Skin epidermis (tissue), 12 donors: ENCODE measurements around the gene LRRC1.

Experiments
- H3K27ac ChIP-seq, 21 experiments: fragments of 200-600 bp; sonication (generic) in 11 of 21; one replicate each; pipeline ENCODE4 v1.5.0; 2020; ENCODE audit warnings: mild to moderate bottlenecking in 3 of 21, inconsistent platforms in 2 of 21, moderate library complexity in 2 of 21
- H3K4me3 ChIP-seq, 7 experiments: fragments of 200-600 bp; sonication (generic) in 2 of 7; one replicate each; pipeline ENCODE4 v1.5.0; 2020; ENCODE audit warnings: inconsistent platforms in 2 of 7, mild to moderate bottlenecking in 2 of 7, moderate library complexity in 1 of 7

Gene LRRC1

GRCh38 chr6:53916804-53917463 is 122.1 kb downstream of the LRRC1 start:
- no peak overlapping the region for H3K27ac ChIP-seq

DNA sequence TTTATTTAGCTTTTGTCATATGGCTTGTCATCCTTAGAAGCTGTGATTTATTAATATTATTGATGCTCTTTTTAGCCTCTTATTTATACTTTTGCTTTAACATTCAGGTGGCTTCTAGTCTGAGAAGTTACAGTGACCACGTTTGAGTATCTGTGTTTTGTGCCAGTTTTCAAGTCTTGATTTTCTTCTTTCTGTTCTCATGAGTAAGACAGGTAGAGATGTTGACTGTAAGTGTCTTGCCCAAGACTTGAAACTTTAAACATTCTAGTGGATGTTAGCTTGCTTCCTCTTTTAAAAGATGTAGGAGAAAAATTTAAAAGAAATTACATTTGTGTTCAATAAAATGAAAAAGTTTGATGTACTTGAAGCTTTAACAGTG is 122.6 kb downstream of the LRRC1 start:
- H3K4me3 ChIP-seq, result no peak overlapping the region
- H3K27ac ChIP-seq, result no peak overlapping the region

More at GRCh38 chr6:53916804-53917463, 122.1 kb downstream of the LRRC1 start:
- no peak overlapping the region for H3K4me3 ChIP-seq

DNA sequence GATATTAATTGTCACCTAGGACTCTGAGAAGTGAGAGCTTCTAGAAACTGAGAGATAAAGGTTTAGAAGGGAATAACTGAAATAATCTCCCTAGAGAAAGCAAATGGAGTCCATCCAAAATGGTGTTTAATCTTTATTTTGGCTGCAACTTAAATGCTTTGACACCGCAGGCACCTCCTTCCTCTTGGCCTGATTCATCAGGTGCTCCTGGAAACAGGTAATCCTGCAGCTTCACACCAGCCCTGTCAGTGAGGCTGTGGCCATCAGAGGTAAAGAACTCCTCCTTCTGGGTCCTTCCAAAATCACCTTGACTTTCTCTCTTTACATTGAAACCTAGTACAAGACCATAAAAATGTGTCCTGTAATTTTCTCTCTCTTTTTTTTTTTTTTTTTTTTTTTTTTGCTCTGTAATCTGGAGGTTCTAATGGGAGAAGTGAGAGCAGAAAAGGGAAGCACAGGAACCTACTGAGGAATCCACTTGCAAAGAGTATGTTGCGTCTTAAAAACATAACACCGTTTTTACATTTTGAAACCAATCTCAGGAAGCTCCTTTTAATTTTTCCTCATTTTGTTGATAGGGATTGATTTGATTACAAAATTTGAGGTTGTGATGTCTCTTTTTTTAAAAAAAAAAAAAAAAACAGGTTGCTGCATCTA is 124.2 kb downstream of the LRRC1 start:
- no peak overlapping the region for H3K4me3 ChIP-seq
- H3K27ac ChIP-seq, result peak overlapping the region in 1 of 21 experiments; percentile 61

DNA sequence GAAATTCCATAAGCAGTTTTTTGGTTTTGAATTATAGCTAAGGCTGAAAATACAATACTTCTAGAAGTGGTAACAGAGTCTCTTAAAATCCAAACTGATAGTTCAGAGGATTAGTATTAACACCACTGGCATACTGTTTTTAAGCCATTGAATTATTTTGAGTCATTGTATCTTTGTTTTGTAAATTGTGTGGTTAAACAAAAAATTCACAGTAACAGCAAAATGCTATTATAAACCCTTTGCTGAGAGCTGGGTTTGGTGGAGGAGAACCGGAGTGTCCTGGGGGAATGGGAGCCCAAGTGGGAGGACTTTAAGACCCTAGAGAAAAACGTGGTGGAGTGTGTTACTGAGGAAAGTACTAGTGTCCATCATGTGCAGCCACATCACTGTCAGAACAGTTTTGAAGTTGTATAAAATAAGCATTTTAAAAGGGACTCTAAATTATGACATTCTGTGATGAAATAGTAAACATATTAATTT is 125.1 kb downstream of the LRRC1 start:
- Histone ChIP-seq H3K27ac (peak overlapping the region in 2 of 21 experiments; percentile 22 to 61), H3K4me3 (no peak overlapping the region)

DNA sequence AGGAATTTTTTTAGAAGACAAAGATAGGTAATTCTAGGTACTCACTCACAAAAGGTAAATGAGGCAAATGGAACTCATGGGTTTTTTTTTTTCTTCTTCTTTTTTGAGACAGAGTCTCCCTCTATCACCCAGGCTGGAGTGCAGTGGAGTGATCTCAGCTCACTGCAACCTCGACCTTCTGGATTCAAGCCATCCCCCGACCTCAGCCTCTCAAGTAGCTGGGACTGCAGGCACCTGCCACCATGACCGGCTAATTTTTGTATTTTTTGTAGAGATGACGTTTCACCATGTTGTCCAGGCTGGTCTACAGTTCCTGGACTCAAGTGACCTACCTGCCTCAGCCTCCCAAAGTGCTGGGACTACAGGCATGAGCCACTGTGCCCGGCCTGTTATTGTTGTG is 126.1 kb downstream of the LRRC1 start:
- Histone ChIP-seq H3K4me3 (no peak overlapping the region), H3K27ac (no peak overlapping the region)

DNA sequence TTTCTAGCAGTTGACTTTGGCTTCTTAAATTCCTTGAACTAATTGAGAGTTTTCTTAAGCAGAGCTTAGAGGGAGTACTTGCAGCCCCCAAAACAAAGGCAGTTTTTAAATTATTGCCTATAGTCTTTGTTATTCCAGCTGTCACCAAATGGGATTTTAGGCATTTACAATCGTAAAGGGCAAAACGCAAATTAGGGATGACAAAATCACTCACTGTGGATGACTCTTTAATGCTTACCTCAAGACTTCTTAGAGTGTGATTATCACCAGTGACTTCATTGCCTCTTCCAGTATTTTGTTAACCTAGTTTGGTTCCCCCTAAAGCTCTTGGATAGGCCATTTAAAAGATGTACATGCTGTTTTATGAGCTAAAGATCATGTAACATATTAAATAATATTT is 126.8 kb downstream of the LRRC1 start:
- H3K27ac ChIP-seq, result no peak overlapping the region
- no peak overlapping the region for H3K4me3 ChIP-seq

- H3K4me3 ChIP-seq, result no peak overlapping the region
- H3K27ac ChIP-seq, result no peak overlapping the region
Measured at GRCh38 chr6:53922539-53922981, 127.8 kb downstream of the LRRC1 start.

DNA sequence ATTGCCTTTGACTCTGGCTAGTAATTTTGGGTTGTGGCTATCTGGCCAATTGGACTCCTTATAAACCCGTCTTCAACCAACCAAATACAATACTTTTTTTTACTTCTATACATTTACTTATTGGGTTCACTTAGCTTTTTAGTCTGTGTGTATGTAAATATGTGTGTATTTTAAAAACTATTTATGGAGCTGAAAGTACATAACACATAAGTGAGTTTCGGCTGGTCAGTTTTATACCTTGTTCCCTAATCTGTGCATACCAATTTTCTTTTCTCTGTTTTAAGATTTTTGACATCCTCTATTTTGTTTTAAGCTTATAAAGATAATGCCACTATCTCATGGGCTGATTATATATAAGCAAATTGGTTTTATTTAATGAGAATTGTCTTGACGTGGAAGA is 129.5 kb downstream of the LRRC1 start:
- H3K27ac ChIP-seq, result peak overlapping the region in 1 of 21 experiments; percentile 45
- no peak overlapping the region for H3K4me3 ChIP-seq

DNA sequence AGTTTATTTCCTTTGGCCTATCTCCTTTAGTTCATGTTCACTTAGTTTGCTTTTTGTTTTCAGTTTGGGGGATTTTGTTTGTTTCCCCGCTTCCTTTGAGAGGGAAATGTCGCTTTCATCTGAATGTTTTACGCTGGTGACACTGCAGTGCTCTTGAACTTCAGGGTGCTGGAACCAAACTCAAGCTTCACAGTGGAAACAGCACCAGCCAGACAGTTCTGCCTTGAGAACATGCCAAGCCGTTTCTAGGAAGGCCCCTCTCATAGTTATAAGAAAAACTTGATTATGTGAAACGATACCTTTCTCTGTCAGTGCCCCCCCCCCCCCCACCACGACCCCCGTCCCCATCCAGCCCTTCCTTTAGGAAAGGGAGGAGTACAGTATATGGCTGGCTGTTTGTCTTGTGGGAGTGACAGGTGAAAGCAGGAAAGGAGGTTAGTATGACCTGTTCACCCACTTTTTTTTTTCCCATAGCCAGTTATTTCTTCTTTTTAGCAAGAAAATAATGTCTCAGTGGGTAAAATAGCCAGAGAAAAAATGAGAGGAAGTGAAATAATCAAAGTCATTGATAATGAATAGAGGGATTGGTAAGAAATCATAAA is 130.1 kb downstream of the LRRC1 start:
- no peak overlapping the region for H3K4me3 ChIP-seq
- H3K27ac ChIP-seq, result peak overlapping the region in 9 of 21 experiments; percentile 4 to 87 (median 45)

- Histone ChIP-seq H3K4me3 (no peak overlapping the region), H3K27ac (peak overlapping the region in 9 of 21 experiments; percentile 7 to 87 (median 61))
Measured at GRCh38 chr6:53925891-53926290, 131.1 kb downstream of the LRRC1 start.

- peak overlapping the region in 16 of 21 experiments; percentile 24 to 87 (median 67) for H3K27ac ChIP-seq
- H3K4me3 ChIP-seq, result no peak overlapping the region
Measured at GRCh38 chr6:53926505-53926904, 131.7 kb downstream of the LRRC1 start.

DNA sequence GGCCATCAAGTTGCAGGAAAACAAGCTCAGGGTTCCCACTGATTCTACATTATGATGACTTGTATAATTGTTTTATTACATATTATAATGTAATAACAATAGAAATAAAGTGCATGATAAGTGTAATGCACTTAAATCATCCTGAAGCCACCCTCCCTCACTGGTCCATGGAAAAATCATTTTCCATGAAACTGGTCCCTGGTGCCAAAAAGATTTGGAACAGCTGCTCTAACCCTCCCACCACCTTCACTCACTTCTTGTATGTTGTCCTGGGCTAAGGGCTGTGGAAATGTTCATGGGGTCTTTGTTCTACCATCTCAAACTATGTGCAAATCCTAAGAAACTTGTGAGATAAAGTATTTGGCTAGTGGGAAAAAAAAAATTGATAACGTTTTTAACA is 133.8 kb downstream of the LRRC1 start:
- Histone ChIP-seq H3K27ac (peak overlapping the region in 12 of 21 experiments; percentile 31 to 87 (median 84)), H3K4me3 (no peak overlapping the region)

- H3K27ac ChIP-seq, result peak overlapping the region in 20 of 21 experiments; percentile 26 to 87 (median 80)
Measured at GRCh38 chr6:53929041-53929820, 134.4 kb downstream of the LRRC1 start.

GRCh38 chr6:53929821-53930120 is 135.0 kb downstream of the LRRC1 start:
- Histone ChIP-seq H3K27ac (peak overlapping the region in 20 of 21 experiments; percentile 26 to 87 (median 80)), H3K4me3 (no peak overlapping the region)

More at GRCh38 chr6:53929041-53929820, 134.4 kb downstream of the LRRC1 start:
- H3K4me3 ChIP-seq, result peak overlapping the region in 1 of 7 experiments; percentile 1

- Histone ChIP-seq H3K27ac (peak overlapping the region in 19 of 21 experiments; percentile 46 to 87 (median 83)), H3K4me3 (peak overlapping the region in 1 of 7 experiments; percentile 0)
Measured at GRCh38 chr6:53930330-53930729, 135.5 kb downstream of the LRRC1 start.

- Histone ChIP-seq H3K27ac (peak overlapping the region in 9 of 21 experiments; percentile 46 to 87 (median 84)), H3K4me3 (no peak overlapping the region)
Measured at GRCh38 chr6:53931086-53931485, 136.3 kb downstream of the LRRC1 start.

GRCh38 chr6:53932516-53932915 is 137.7 kb downstream of the LRRC1 start:
- Histone ChIP-seq H3K4me3 (no peak overlapping the region), H3K27ac (peak overlapping the region in 3 of 21 experiments; percentile 0 to 47 (median 28))

DNA sequence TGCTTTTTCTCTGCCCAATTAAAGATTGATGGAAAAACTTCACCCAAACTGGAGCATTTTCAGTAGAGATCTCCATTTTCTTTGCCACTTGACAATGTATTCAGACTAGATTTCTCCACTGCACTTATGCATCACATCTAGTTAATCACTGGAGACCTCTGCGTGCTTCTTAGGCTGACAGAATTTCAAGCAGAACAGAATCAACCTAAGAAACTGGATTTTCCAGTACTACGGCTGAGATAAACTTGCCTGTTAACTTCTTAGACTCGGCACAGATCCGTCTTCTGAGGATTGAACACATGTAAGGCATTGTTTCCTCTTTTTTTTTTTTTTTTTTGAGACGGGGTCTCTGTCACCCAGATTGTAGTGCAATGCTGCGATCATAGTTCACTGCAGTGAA is 139.2 kb downstream of the LRRC1 start:
- peak overlapping the region in 6 of 21 experiments; percentile 21 to 66 (median 42) for H3K27ac ChIP-seq
- no peak overlapping the region for H3K4me3 ChIP-seq

GRCh38 chr6:53937461-53937860 is 142.7 kb downstream of the LRRC1 start:
- no peak overlapping the region for H3K4me3 ChIP-seq
- no peak overlapping the region for H3K27ac ChIP-seq

DNA sequence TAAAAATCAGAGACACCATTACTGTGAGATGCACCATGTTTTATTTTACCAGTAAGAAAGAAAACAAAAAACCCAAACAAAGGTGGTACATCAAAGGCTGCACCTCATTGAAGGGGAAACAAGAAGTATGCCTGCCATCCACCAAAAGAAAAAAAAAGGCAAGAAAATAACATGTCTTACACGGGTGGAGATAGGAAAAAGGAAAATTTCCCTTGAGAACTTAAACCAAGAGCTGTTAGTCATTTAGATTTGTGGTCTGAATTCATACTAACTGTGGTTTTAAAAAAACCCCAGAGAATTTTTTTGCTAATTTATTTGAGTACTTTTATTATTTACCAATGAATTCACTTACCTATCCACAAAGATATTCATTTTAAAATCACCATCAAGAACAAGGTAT is 144.0 kb downstream of the LRRC1 start:
- Histone ChIP-seq H3K27ac (no peak overlapping the region), H3K4me3 (no peak overlapping the region)
